ENCODE results near the gene PRDM16. TPM values are rescaled to one million over a fixed set of nuclear protein-coding genes. Genes with fewer than 3 reads are reported as not detected.

PRDM16 gene
- total RNA-seq, 1 experiment from 2014 or later, result 0.69 TPM

DNA sequence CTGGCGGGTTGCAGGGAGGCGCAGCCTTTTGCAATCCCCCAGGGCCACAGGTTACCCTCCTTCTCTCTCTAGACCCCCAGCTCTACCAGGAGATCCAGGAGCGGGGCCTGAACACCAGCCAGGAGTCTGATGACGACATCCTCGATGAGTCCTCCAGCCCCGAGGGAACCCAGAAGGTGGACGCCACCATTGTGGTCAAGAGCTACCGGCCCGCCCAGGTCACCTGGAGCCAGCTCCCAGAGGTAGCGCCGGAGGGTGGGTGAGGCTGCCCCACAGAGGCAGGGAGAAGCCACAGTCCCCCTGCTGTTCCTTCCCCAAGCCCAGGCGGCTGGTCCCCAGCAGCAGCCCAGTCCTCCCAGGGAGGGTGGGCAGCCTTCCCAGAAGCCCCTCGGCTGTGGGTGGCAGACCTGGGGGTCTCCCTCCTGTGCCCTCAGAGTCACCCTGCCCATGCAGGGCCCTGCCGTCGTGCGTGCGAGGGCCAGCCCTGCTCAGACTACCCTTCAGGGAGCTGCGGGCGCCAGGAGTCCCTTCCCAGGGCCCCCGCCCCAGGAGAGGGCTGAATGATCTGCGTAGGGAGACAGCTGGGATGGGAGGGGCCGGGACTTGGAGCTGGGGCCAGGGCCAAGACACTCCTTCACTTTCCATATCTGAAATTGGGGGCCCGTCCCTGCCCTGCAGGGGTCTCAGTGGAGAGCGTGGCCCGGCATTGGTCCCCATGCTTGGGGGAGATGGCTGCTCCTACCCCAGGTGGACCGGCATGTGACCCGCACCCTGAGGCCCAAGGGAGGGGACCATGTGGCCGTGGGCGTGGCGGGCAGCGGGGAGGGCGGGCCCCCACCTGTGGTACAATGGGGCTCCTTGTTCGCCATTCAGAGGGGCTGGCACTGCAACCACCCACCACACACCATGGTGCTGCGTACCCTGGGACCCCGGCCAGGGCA, 398.4 kb downstream of the PRDM16 start:
- no peak for DNase-seq
- Histone ChIP-seq H3K36me3 (replicated peaks; ENCODE audit: control insufficient read depth, insufficient read depth, low read length) (no peaks in the 10 kb centered on the region), H3K4me3 (ENCODE audit: insufficient read depth, low read depth, low read length) (no peak overlapping the region), H3K27me3 (ENCODE audit: control insufficient read depth, insufficient read depth, low read length) (no peaks in the 10 kb centered on the region)

DNA sequence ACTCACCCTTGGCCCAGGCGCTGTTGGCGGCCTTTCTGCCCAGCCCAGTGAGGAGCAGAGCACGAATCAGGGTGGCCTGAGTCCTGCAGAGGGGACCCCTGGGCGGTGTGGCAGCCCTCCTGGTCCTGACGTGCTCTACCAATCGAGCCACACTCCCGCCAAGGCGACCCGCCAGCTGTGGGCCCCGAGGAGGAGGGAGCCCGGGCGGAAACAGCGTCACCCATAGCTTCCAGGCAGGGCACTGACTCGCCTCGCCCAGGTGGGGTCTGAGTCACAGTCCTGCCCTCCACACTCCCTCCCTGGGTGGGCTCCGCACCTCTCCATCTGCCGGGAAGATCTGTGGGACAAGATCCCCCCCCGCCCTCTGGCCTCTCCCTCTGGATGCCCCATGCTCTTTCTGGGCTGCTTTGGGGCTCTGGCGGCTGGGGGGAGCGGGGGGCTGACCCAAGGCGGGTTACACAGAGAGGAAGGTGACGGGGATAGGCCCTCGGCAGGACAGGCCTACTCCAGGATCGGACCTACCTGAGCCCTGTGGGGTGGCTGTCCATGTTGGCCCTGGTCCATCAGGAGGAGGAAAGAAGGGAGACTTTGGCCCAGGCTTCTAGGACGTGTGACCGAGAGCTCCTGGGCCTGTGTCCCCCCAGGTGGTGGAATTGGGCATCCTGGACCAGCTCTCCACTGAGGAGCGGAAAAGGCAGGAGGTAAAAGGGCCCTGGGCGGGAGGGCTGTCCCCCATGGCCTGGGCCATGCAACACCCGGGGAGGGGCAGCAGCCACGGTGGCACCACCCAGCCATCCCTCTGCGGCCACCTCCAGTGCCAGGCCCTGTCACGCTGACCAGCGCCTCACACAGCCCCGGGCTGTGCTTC, 399.5 kb downstream of the PRDM16 start:
- no peak for DNase-seq
- no peaks in the 10 kb centered on the region for H3K27me3 ChIP-seq (ENCODE audit: control insufficient read depth, insufficient read depth, low read length)
- no peak overlapping the region for H3K4me3 ChIP-seq (ENCODE audit: insufficient read depth, low read depth, low read length)
- no peaks in the 10 kb centered on the region for H3K36me3 ChIP-seq (replicated peaks; ENCODE audit: control insufficient read depth, insufficient read depth, low read length)

- no peak for DNase-seq
- no peak overlapping the region for H3K4me3 ChIP-seq (ENCODE audit: insufficient read depth, low read depth, low read length)
- H3K36me3 ChIP-seq (replicated peaks; ENCODE audit: control insufficient read depth, insufficient read depth, low read length), result peaks cover 3% of the 10 kb centered on the region
- no peaks in the 10 kb centered on the region for H3K27me3 ChIP-seq (ENCODE audit: control insufficient read depth, insufficient read depth, low read length)
Measured at GRCh38 chr1:3469104-3469848, 400.3 kb downstream of the PRDM16 start.

- no peak for DNase-seq
- H3K36me3 ChIP-seq (replicated peaks; ENCODE audit: control insufficient read depth, insufficient read depth, low read length), result peaks cover 3% of the 10 kb centered on the region
- no peaks in the 10 kb centered on the region for H3K27me3 ChIP-seq (ENCODE audit: control insufficient read depth, insufficient read depth, low read length)
- no peak overlapping the region for H3K4me3 ChIP-seq (ENCODE audit: insufficient read depth, low read depth, low read length)
Measured at GRCh38 chr1:3469849-3470649, 401.0 kb downstream of the PRDM16 start.

DNA sequence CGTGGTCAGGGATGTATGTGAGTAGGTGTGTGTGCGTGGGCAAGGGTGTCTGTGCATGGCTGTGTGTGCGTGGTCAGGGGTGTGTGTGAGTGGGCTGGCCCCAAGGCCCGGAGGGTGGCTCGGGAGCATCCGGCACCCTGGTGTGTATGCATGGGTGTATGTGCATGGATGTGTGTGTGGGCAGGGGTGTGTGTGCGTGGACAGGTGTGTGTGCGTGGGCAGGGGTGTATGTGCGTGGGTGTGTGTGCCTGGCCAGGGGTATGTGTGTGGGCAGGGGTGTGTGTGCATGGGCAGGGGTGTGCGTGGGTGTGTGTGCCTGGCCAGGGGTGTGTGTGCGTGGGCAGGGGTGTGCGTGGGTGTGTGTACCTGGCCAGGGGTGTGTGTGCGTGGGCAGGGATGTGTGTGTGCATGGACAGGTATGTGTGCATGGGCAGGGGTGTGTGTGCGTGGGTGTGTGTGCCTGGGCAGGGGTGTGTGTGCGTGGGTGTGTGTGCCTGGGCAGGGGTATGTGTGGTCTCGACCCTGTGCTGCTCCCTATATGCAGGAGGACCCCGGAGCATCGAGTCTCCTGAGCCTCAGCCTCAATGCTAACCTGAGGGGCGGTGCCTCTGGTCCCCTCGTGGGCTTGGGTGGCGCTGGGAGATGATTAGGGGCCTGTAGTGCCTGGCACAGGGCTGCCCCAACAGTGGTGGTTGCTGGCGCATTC, 401.8 kb downstream of the PRDM16 start:
- H3K36me3 ChIP-seq (replicated peaks; ENCODE audit: control insufficient read depth, insufficient read depth, low read length), result peaks cover 3% of the 10 kb centered on the region
- no peak overlapping the region for H3K4me3 ChIP-seq (ENCODE audit: insufficient read depth, low read depth, low read length)
- H3K27me3 ChIP-seq (ENCODE audit: control insufficient read depth, insufficient read depth, low read length), result no peaks in the 10 kb centered on the region
- no peak for DNase-seq

GRCh38 chr1:3471356-3472087, 402.5 kb downstream of the PRDM16 start:
- H3K36me3 ChIP-seq (replicated peaks; ENCODE audit: control insufficient read depth, insufficient read depth, low read length), result peaks cover 3% of the 10 kb centered on the region
- no peak overlapping the region for H3K4me3 ChIP-seq (ENCODE audit: insufficient read depth, low read depth, low read length)
- H3K27me3 ChIP-seq (ENCODE audit: control insufficient read depth, insufficient read depth, low read length), result no peaks in the 10 kb centered on the region
- DNase-seq, result peak; percentile 97

DNA sequence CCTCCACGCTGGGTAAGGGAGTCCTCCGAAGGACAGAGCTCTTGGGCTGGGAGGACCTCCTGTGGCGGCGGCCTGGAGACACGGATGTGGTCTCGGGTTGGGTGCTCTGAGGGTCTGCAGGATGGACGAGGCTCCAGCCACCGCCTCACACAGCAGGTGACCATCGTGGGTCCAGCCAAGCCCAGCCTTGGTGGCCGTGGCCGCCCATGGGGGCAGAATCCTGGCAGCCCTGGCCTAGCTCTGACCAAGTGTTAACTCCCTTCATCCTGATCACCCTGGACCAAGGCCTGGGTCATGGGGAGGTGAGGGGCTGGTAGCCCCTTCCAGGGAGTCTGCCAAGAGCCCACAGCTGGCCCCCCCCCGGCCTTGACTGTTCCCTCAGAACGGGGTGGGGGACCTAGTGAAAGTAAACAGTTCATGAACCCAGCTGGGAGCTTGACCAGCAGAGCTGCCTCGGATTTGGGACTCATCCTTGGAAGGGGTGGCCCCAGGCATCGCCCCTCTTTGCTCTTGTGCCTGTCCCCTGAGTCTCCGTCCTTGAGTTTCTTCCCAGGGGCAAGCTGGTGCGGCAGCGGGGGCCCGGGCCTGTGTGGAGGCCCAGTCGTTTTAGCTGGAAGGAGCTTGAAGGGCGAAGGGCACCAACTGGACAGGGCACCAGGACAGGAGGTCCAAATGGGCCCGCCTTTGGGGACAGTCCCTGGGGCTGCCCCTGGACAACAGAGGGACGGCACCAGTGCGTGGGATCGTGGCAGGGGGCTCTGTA, 403.3 kb downstream of the PRDM16 start:
- H3K36me3 ChIP-seq (replicated peaks; ENCODE audit: control insufficient read depth, insufficient read depth, low read length), result peaks cover 3% of the 10 kb centered on the region
- DNase-seq, result no peak
- no peak overlapping the region for H3K4me3 ChIP-seq (ENCODE audit: insufficient read depth, low read depth, low read length)
- no peaks in the 10 kb centered on the region for H3K27me3 ChIP-seq (ENCODE audit: control insufficient read depth, insufficient read depth, low read length)

DNA sequence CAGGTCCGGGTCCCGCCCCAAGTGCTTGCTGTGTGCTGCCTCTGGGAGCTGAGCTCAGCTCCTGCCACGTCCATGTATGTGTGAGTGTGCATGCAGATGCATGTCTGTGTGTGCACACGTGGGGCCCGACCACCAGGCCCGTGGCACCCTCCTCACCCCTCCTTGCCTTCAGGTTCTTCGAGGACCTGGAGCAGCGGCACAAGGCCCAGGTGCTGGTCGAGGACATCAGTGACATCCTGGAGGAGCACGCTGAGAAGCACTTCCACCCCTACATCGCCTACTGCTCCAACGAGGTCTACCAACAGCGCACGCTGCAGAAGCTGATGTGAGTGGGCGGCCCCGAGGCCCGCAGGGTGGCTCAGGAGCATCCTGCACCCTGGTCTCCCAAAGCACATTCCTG, 403.9 kb downstream of the PRDM16 start:
- H3K36me3 ChIP-seq (replicated peaks; ENCODE audit: control insufficient read depth, insufficient read depth, low read length), result peaks cover 3% of the 10 kb centered on the region
- no peaks in the 10 kb centered on the region for H3K27me3 ChIP-seq (ENCODE audit: control insufficient read depth, insufficient read depth, low read length)
- no peak for DNase-seq
- H3K4me3 ChIP-seq (ENCODE audit: insufficient read depth, low read depth, low read length), result no peak overlapping the region

DNA sequence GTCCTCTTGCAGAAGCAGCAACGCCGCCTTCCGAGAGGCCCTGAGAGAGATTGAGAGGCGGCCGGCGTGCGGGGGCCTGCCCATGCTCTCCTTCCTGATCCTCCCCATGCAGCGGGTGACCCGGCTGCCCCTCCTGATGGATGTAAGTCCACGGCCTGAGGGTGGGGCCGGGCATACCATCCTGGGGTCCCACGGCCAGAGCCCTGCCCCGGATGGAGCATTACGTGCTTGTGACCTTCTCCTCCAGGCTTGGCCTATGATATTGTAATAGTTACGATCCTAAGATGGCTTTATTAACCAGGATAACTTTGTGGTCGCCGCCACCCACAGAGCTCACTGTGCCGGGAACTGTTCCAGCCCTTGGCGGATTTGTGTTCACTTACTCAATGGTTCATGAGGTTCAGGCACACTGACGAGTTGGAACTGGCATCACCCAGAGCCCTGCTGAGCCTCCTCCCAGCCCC, 404.4 kb downstream of the PRDM16 start:
- Histone ChIP-seq H3K36me3 (replicated peaks; ENCODE audit: control insufficient read depth, insufficient read depth, low read length) (peaks cover 3% of the 10 kb centered on the region), H3K27me3 (ENCODE audit: control insufficient read depth, insufficient read depth, low read length) (no peaks in the 10 kb centered on the region), H3K4me3 (ENCODE audit: insufficient read depth, low read depth, low read length) (no peak overlapping the region)
- no peak for DNase-seq

DNA sequence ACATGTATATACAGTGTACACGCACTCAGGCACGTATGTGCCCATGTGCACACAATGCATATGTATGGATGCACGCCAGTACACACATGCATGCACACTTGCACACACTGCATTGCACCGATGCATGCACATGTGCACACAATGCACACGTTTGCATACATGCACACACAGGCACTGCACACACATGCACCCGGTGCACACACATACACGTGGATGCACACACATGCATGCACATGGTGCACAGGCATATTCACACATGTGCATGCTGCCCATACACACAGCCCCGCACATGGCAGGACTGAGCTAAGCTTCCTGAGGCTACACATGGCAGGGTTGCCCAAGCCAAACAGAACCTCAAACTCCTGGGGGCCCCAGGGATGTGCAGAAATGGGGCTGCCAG, 405.0 kb downstream of the PRDM16 start:
- H3K36me3 ChIP-seq (replicated peaks; ENCODE audit: control insufficient read depth, insufficient read depth, low read length), result peaks cover 3% of the 10 kb centered on the region
- DNase-seq, result no peak
- no peak overlapping the region for H3K4me3 ChIP-seq (ENCODE audit: insufficient read depth, low read depth, low read length)

DNA sequence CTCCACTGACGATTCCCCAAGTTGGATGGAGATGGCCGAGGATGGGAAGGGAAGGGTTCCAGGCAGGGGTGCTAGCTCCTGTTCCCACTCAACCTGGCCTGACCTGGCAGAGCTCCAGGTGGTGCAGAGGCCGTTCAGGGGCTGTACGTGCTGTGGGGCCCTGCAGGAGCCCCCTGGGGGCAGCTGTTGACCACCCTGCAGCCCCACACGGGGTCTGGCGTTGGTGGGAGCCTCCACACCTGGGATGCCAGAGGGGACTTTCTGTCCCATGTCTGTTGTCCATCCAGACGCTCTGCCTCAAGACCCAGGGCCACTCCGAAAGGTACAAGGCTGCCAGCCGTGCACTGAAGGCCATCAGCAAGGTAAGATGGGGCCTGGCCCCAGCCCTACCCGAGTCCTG, 405.4 kb downstream of the PRDM16 start:
- no peaks in the 10 kb centered on the region for H3K27me3 ChIP-seq (ENCODE audit: control insufficient read depth, insufficient read depth, low read length)
- no peak for DNase-seq
- H3K36me3 ChIP-seq (replicated peaks; ENCODE audit: control insufficient read depth, insufficient read depth, low read length), result peaks cover 3% of the 10 kb centered on the region

More for the DNA sequence above, 405.0 kb downstream of the PRDM16 start:
- H3K27me3 ChIP-seq (ENCODE audit: control insufficient read depth, insufficient read depth, low read length), result no peaks in the 10 kb centered on the region

GRCh38 chr1:3475839-3476573, 407.0 kb downstream of the PRDM16 start:
- Histone ChIP-seq H3K36me3 (replicated peaks; ENCODE audit: control insufficient read depth, insufficient read depth, low read length) (peaks cover 3% of the 10 kb centered on the region), H3K27me3 (ENCODE audit: control insufficient read depth, insufficient read depth, low read length) (no peaks in the 10 kb centered on the region), H3K4me3 (ENCODE audit: insufficient read depth, low read depth, low read length) (no peak overlapping the region)
- DNase-seq, result no peak

More for the DNA sequence above, 405.4 kb downstream of the PRDM16 start:
- H3K4me3 ChIP-seq (ENCODE audit: insufficient read depth, low read depth, low read length), result no peak overlapping the region

Measured in H7 (cell line).